Measurements from ENCODE around the gene OR1D5. TPM values are rescaled to one million over a fixed set of nuclear protein-coding genes. Genes with fewer than 3 reads are reported as not detected.

Gene OR1D5
- total and polyA plus RNA-seq, 2 of the 8 experiments (the other 6 are each of a cell fraction or from before 2014, with no cell fraction given): not detected

DNA sequence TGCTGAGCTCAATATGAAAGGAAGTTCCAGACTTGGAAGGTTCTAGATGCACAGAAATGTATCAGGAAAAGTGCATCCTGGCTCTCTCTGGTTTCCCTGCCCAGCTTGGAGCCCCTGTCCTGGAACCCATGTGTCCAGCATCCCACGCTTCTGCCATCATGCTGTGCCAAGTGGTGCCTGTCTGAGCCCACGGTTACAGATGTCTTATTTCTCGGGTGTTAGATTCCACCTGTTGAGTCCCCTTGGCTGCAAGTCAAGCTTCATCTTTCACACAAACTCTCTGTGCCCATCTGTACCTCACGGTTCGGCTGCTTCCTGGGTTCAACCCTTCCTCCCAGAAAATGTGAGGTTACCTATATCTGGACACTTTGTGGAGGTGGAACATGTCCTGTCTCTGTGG lies 22.5 kb downstream of the OR1D5 start (continued):
- TF ChIP-seq ATF2 (IDR thresholded peaks at IDR 0.05; ENCODE audit: low read length): no peak
- TF ChIP-seq EZH2 (IDR thresholded peaks at IDR 0.05; ENCODE audit: low read depth, low read length, severe bottlenecking): no peak
- no peak for TF ChIP-seq NANOG (IDR thresholded peaks at IDR 0.05; ENCODE audit: insufficient read depth, low read depth, low read length, poor library complexity, severe bottlenecking)
